Ishikawa (cell line): Measurements from ENCODE around the gene CARNS1.

Experiments used
- CEBPB ChIP-seq: IDR thresholded peaks from 2 replicates; pipeline ENCODE4 v1.6.1; 2012
- CREB1 ChIP-seq: IDR thresholded peaks from 2 replicates; pipeline ENCODE4 v1.6.1; 2012; ENCODE audit warnings: low read depth
- EGR1 ChIP-seq: IDR thresholded peaks from 2 replicates; pipeline ENCODE4 v1.6.1; 2012
- EP300 ChIP-seq: IDR thresholded peaks from 2 replicates; pipeline ENCODE4 v1.6.1; 2012; ENCODE audit warnings: borderline replicate concordance
- FOXM1 ChIP-seq: IDR thresholded peaks from 2 replicates; pipeline ENCODE4 v1.6.1; 2012; ENCODE audit warnings: low read depth, borderline replicate concordance
- NFIC ChIP-seq: IDR thresholded peaks from 2 replicates; pipeline ENCODE4 v1.6.1; 2012
- RAD21 ChIP-seq: IDR thresholded peaks from 2 replicates; pipeline ENCODE4 v1.6.1; 2012; ENCODE audit warnings: low read depth
- TAF1 ChIP-seq: IDR thresholded peaks from 2 replicates; pipeline ENCODE4 v1.6.1; 2012; ENCODE audit warnings: low read depth, mild to moderate bottlenecking
- TCF12 ChIP-seq: IDR thresholded peaks from 2 replicates; pipeline ENCODE4 v1.6.1; 2012; ENCODE audit warnings: low read depth
- TEAD4 ChIP-seq: IDR thresholded peaks from 2 replicates; pipeline ENCODE4 v1.6.1; 2012
- USF1 ChIP-seq: IDR thresholded peaks from 2 replicates; pipeline ENCODE4 v1.6.1; 2012
- YY1 ChIP-seq: IDR thresholded peaks from 2 replicates; pipeline ENCODE4 v1.6.1; 2012; ENCODE audit warnings: low read depth
- ZBTB7A ChIP-seq: IDR thresholded peaks from 2 replicates; pipeline ENCODE4 v1.6.1; 2012; ENCODE audit warnings: low read depth
- TF ChIP-seq, protein P1 (sequence below): IDR thresholded peaks from 2 replicates; pipeline ENCODE4 v1.6.1; 2012
- TF ChIP-seq, protein P2 (sequence below): IDR thresholded peaks from 2 replicates; pipeline ENCODE4 v1.6.1; 2012; ENCODE audit warnings: low read depth, mild to moderate bottlenecking

CARNS1 gene

DNA sequence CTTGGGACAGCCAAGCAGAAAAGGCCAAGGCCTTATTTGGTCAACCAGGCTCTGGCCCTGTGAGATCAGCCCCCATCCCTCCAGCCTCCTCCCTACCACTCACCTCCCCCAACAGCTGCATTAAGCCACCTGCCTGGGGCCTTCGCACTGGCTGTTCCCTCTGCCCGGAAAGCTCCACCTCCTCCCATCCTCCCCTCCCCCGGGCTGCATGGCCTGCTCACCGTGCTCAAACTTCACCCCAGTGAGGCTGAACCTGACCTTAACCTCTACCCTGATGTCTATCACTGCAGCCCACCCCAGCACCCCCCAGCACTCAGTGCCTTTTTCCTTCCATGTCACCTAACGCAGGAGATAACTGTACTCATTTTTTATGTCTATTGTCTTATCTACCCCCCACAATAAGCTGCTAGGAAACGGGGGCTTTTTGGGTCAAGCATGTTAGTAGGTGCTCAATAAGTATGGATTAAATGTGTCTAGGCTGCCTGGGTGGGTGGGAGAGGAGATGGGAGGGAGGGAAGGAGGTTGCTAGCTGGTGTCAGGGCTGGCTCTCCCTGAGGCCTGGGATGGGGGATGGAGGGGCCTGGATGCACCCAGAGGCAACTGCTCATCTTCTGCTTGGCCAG is 21.1 kb downstream of the CARNS1 start:
- TF ChIP-seq YY1 (no peak), TCF12 (no peak), TAF1 (no peak), EGR1 (no peak), TEAD4 (no peak), USF1 (no peak), FOXM1 (no peak), CREB1 (no peak)
- TF ChIP-seq, protein P1, sequence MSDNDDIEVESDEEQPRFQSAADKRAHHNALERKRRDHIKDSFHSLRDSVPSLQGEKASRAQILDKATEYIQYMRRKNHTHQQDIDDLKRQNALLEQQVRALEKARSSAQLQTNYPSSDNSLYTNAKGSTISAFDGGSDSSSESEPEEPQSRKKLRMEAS, result no peak

GRCh38 chr11:67437082-67437808 is 21.8 kb downstream of the CARNS1 start, which contains the start of gene PTPRCAP:
PTPRCAP (minus strand) TSS chr11:67437682; CDS start chr11:67437619, 63 bp downstream.
- TF ChIP-seq FOXM1, result no peak
- TF ChIP-seq CREB1, result no peak
- TF ChIP-seq, protein P1, result no peak
- no peak for TF ChIP-seq YY1
- no peak for TF ChIP-seq NFIC
- no peak for TF ChIP-seq RAD21
- TF ChIP-seq TEAD4, result no peak
- TF ChIP-seq ZBTB7A, result no peak
- no peak for TF ChIP-seq EP300
- TF ChIP-seq TAF1, result no peak
- no peak for TF ChIP-seq TCF12
- TF ChIP-seq, protein P2, sequence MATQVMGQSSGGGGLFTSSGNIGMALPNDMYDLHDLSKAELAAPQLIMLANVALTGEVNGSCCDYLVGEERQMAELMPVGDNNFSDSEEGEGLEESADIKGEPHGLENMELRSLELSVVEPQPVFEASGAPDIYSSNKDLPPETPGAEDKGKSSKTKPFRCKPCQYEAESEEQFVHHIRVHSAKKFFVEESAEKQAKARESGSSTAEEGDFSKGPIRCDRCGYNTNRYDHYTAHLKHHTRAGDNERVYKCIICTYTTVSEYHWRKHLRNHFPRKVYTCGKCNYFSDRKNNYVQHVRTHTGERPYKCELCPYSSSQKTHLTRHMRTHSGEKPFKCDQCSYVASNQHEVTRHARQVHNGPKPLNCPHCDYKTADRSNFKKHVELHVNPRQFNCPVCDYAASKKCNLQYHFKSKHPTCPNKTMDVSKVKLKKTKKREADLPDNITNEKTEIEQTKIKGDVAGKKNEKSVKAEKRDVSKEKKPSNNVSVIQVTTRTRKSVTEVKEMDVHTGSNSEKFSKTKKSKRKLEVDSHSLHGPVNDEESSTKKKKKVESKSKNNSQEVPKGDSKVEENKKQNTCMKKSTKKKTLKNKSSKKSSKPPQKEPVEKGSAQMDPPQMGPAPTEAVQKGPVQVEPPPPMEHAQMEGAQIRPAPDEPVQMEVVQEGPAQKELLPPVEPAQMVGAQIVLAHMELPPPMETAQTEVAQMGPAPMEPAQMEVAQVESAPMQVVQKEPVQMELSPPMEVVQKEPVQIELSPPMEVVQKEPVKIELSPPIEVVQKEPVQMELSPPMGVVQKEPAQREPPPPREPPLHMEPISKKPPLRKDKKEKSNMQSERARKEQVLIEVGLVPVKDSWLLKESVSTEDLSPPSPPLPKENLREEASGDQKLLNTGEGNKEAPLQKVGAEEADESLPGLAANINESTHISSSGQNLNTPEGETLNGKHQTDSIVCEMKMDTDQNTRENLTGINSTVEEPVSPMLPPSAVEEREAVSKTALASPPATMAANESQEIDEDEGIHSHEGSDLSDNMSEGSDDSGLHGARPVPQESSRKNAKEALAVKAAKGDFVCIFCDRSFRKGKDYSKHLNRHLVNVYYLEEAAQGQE, result no peak
- no peak for TF ChIP-seq USF1
- no peak for TF ChIP-seq CEBPB
- no peak for TF ChIP-seq EGR1

DNA sequence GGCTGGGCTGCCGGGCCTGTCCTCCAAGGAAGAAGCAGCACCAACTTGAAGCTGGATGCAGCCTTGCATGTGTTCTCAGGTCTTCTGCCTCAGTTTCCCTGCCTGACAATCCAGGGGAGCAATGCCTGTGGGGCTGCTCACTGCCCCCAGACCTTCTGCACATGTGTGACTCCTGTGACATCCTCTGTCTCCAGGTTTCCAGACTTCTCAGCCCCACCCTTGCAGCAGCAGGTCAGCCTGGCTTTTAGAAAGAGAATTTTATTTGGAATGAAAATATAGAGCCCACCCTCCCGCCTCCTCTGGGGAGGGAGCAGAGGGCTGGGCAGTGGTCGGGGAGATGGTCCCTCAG is 22.3 kb downstream of the CARNS1 start:
- TF ChIP-seq USF1 (no peak), CREB1 (no peak), FOXM1 (no peak), RAD21 (no peak), TAF1 (no peak), EGR1 (no peak), ZBTB7A (no peak), NFIC (no peak), YY1 (no peak), EP300 (no peak), TCF12 (no peak)
- TF ChIP-seq, protein P1, result no peak
- TF ChIP-seq, protein P2, result no peak

DNA sequence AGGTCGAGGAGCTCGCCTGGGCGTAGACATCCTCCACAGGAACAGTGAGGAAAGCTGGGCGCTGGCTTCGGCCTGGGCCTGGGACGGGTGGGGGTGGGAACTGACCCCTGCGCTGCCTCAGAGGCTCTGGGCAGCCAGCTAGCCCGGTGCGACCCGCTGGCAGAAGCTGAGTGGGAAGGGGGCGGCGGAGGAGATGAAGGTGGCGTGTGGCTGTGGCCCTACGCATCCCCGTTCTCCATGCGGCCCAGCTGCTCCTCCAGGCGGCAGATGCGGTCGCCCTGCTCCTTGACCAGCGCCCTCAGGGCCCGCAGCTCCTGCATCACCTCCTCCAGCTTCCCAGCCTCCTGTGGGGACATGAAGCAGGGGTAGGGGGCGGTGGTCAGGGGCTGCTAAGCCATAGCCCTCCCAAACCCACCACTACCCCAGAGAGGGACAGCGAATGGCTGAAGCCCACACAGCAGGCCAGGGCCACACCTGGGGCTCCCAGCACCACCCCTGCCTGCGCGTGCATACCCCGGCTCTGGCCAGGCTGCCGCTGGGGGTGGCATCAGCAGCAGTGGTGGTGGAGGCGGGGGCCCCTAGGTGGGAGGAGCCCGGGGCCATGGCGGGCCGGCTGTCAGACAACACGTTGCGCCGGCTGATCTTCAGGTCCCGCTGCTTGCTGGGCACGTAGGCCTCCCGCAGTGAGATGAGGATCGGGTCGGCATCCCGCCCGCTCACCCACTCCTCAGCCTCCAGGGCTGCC is 22.9 kb downstream of the CARNS1 start:
- TF ChIP-seq FOXM1 (no peak), RAD21 (no peak), TCF12 (no peak), CEBPB (no peak), TEAD4 (no peak), ZBTB7A (no peak), CREB1 (no peak), NFIC (no peak), YY1 (no peak)
- TF ChIP-seq, protein P1, result no peak
- TF ChIP-seq, protein P2, result no peak
